Ishikawa (cell line): ENCODE measurements around the gene AKAP8L.

Source experiments
- CEBPB ChIP-seq: IDR thresholded peaks from 2 replicates; pipeline ENCODE4 v1.6.1; 2012
- CREB1 ChIP-seq: IDR thresholded peaks from 2 replicates; pipeline ENCODE4 v1.6.1; 2012; ENCODE audit warnings: low read depth
- EGR1 ChIP-seq: IDR thresholded peaks from 2 replicates; pipeline ENCODE4 v1.6.1; 2012
- EP300 ChIP-seq: IDR thresholded peaks from 2 replicates; pipeline ENCODE4 v1.6.1; 2012; ENCODE audit warnings: borderline replicate concordance
- FOXM1 ChIP-seq: IDR thresholded peaks from 2 replicates; pipeline ENCODE4 v1.6.1; 2012; ENCODE audit warnings: low read depth, borderline replicate concordance
- NFIC ChIP-seq: IDR thresholded peaks from 2 replicates; pipeline ENCODE4 v1.6.1; 2012
- RAD21 ChIP-seq: IDR thresholded peaks from 2 replicates; pipeline ENCODE4 v1.6.1; 2012; ENCODE audit warnings: low read depth
- TAF1 ChIP-seq: IDR thresholded peaks from 2 replicates; pipeline ENCODE4 v1.6.1; 2012; ENCODE audit warnings: low read depth, mild to moderate bottlenecking
- TCF12 ChIP-seq: IDR thresholded peaks from 2 replicates; pipeline ENCODE4 v1.6.1; 2012; ENCODE audit warnings: low read depth
- TEAD4 ChIP-seq: IDR thresholded peaks from 2 replicates; pipeline ENCODE4 v1.6.1; 2012
- YY1 ChIP-seq: IDR thresholded peaks from 2 replicates; pipeline ENCODE4 v1.6.1; 2012; ENCODE audit warnings: low read depth
- ZBTB7A ChIP-seq: IDR thresholded peaks from 2 replicates; pipeline ENCODE4 v1.6.1; 2012; ENCODE audit warnings: low read depth
- TF ChIP-seq, protein P1 (sequence below): IDR thresholded peaks from 2 replicates; pipeline ENCODE4 v1.6.1; 2012
- TF ChIP-seq, protein P2 (sequence below): IDR thresholded peaks from 2 replicates; pipeline ENCODE4 v1.6.1; 2012; ENCODE audit warnings: low read depth, mild to moderate bottlenecking
- TF ChIP-seq, protein P3 (sequence below): IDR thresholded peaks from 2 replicates; pipeline ENCODE4 v1.6.1; 2012

The AKAP8L gene

DNA sequence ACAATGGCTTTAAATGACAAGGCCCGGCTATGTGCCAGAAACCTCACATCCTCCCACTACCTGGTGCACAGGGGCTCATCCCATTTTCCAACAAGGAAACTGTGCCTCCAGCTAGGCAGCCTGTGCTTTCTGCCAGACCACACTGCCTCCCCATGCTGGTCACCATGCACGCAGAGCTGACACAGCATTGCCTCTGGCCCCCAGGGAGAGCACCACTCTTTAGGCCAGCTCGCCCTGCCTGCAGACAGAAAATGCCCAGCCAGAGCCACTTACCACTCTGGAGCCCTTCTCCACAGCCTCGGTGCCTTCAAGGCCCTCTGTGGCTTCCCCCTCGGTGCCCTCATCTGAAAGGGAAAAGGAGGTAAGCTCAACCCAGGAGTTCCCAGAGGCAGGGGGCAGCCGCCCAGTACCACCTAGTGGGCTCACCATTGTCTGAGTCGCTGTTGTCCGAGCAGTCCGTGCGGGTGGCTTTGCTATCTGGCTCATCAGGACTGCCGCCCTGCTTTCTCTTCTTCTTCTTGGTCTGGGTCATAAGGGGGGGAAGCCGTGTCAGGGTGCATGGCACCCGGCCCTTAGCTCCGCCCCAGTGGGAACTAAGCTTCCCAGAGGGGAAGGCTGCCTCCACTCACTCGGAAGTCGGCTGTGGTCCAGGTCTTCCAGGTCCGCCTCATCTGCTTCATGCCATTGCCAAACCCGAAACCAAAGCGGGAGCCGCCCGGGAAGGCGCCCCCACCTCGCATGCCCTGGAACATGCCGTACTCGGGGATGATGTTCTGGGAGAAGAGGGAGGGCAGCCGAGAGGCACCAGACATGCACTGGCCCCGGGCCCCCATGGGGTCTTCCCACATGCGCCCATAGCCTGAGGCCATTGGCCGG, 18.0 kb downstream of the AKAP8L start:
- no peak for TF ChIP-seq TAF1
- TF ChIP-seq RAD21 = no peak
- no peak for TF ChIP-seq YY1
- TF ChIP-seq, protein P1, sequence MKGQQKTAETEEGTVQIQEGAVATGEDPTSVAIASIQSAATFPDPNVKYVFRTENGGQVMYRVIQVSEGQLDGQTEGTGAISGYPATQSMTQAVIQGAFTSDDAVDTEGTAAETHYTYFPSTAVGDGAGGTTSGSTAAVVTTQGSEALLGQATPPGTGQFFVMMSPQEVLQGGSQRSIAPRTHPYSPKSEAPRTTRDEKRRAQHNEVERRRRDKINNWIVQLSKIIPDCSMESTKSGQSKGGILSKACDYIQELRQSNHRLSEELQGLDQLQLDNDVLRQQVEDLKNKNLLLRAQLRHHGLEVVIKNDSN = no peak
- no peak for TF ChIP-seq TCF12
- TF ChIP-seq, protein P2, sequence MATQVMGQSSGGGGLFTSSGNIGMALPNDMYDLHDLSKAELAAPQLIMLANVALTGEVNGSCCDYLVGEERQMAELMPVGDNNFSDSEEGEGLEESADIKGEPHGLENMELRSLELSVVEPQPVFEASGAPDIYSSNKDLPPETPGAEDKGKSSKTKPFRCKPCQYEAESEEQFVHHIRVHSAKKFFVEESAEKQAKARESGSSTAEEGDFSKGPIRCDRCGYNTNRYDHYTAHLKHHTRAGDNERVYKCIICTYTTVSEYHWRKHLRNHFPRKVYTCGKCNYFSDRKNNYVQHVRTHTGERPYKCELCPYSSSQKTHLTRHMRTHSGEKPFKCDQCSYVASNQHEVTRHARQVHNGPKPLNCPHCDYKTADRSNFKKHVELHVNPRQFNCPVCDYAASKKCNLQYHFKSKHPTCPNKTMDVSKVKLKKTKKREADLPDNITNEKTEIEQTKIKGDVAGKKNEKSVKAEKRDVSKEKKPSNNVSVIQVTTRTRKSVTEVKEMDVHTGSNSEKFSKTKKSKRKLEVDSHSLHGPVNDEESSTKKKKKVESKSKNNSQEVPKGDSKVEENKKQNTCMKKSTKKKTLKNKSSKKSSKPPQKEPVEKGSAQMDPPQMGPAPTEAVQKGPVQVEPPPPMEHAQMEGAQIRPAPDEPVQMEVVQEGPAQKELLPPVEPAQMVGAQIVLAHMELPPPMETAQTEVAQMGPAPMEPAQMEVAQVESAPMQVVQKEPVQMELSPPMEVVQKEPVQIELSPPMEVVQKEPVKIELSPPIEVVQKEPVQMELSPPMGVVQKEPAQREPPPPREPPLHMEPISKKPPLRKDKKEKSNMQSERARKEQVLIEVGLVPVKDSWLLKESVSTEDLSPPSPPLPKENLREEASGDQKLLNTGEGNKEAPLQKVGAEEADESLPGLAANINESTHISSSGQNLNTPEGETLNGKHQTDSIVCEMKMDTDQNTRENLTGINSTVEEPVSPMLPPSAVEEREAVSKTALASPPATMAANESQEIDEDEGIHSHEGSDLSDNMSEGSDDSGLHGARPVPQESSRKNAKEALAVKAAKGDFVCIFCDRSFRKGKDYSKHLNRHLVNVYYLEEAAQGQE = no peak
- no peak for TF ChIP-seq ZBTB7A
- TF ChIP-seq EGR1 = no peak
- TF ChIP-seq CEBPB = no peak

DNA sequence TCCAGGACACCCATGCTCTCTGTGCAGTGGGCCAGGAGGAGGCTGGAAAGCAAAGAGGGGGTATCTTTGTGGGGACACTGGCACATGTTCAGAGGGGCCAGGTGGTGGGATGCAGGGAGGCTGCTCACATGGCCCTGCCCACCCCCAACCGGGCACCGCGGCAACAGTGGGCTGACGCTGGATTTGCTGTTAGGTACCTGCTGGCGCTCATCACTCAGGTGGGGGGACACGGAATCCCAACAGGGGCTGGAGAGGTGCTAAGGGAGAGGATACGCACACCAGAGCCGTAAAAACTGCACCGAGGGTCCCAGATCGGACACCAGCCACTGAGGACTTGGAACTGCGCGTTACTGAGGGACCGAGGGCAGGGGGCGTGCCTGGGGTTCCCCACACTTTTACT, 19.2 kb downstream of the AKAP8L start:
- TF ChIP-seq, protein P3, sequence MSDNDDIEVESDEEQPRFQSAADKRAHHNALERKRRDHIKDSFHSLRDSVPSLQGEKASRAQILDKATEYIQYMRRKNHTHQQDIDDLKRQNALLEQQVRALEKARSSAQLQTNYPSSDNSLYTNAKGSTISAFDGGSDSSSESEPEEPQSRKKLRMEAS = no peak
- TF ChIP-seq CREB1 = no peak
- TF ChIP-seq YY1 = no peak
- TF ChIP-seq TAF1 = no peak
- TF ChIP-seq NFIC = no peak
- no peak for TF ChIP-seq TEAD4
- TF ChIP-seq EGR1 = no peak
- no peak for TF ChIP-seq ZBTB7A
- no peak for TF ChIP-seq FOXM1
- no peak for TF ChIP-seq EP300
- TF ChIP-seq TCF12 = no peak
- no peak for TF ChIP-seq CEBPB
- TF ChIP-seq, protein P2 = no peak
- TF ChIP-seq, protein P1 = no peak
- TF ChIP-seq RAD21 = no peak

DNA sequence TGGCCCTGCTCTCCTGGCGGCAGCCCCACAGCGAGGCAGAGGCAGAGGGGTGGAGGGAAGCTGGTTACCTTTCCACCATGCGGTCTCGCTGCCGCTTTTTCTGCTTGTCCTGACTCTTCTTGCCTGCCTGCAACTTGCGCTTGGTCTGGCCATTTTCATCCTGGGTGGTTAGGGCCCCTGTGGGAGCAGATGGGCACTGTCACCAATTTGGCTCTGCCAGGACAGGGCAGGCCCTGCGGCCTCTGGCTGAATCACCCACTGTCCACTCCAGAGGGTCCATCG, 19.6 kb downstream of the AKAP8L start:
- TF ChIP-seq, protein P3 = no peak
- TF ChIP-seq, protein P2 = no peak
- TF ChIP-seq TAF1 = no peak
- TF ChIP-seq TCF12 = no peak
- TF ChIP-seq ZBTB7A = no peak
- TF ChIP-seq FOXM1 = no peak
- no peak for TF ChIP-seq TEAD4
- no peak for TF ChIP-seq CEBPB
- no peak for TF ChIP-seq YY1
- no peak for TF ChIP-seq NFIC
- no peak for TF ChIP-seq CREB1
- TF ChIP-seq EGR1 = no peak
- no peak for TF ChIP-seq RAD21
- TF ChIP-seq, protein P1 = no peak
- TF ChIP-seq EP300 = no peak
